KMS-11 (cell line): Measurements from ENCODE around the gene ZBTB11.
A peak's percentile ranks its signal among the peaks of the same experiment; 100 is the strongest.
"Not testable (repeated sequence)": the region's sequence is repeated elsewhere in the genome, so short reads cannot be mapped to it uniquely, and the experiment has no call there.

Experiments
- H2AFZ ChIP-seq: fragments of 200-600 bp; sonication (generic); 2 replicates; pipeline ENCODE4 v1.6.1; 2016; ENCODE audit warnings: antibody characterized with exemption, mixed run types, low read depth
- H3K27ac ChIP-seq: fragments of 200-600 bp; sonication (generic); 2 replicates; pipeline ENCODE4 v1.6.1; 2016; ENCODE audit warnings: mild to moderate bottlenecking, mixed run types
- H3K27me3 ChIP-seq: fragments of 200-600 bp; sonication (generic); 2 replicates; pipeline ENCODE4 v1.6.1; 2017; ENCODE audit warnings: mild to moderate bottlenecking, low read depth, mixed run types, moderate library complexity; ENCODE audit not compliant: insufficient read depth
- H3K36me3 ChIP-seq: fragments of 200-600 bp; sonication (generic); 2 replicates; pipeline ENCODE4 v1.6.1; 2017; ENCODE audit warnings: mild to moderate bottlenecking, mixed run types; ENCODE audit not compliant: insufficient read depth
- H3K4me1 ChIP-seq: fragments of 200-600 bp; sonication (generic); 2 replicates; pipeline ENCODE4 v1.6.1; 2016; ENCODE audit warnings: mild to moderate bottlenecking, low read depth, mixed run types; ENCODE audit not compliant: poor library complexity, severe bottlenecking
- H3K4me2 ChIP-seq: fragments of 200-600 bp; sonication (generic); 2 replicates; pipeline ENCODE4 v1.7.0; 2016; ENCODE audit warnings: mild to moderate bottlenecking, mixed run types
- H3K4me3 ChIP-seq: fragments of 200-600 bp; sonication (generic); IDR thresholded peaks from 2 replicates; pipeline ENCODE4 v1.6.1; 2017; ENCODE audit warnings: low read depth, low read length, mixed read lengths; ENCODE audit not compliant: insufficient read depth
- H3K79me2 ChIP-seq: fragments of 200-600 bp; sonication (generic); 2 replicates; pipeline ENCODE4 v1.6.1; 2016; ENCODE audit warnings: low read depth, mixed run types; ENCODE audit not compliant: insufficient read depth
- H3K9ac ChIP-seq: fragments of 200-600 bp; sonication (generic); 2 replicates; pipeline ENCODE4 v1.6.1; 2016; ENCODE audit warnings: mild to moderate bottlenecking, mixed run types
- H4K20me1 ChIP-seq: fragments of 200-600 bp; sonication (generic); 2 replicates; pipeline ENCODE4 v1.6.1; 2016; ENCODE audit warnings: mild to moderate bottlenecking, mixed run types; ENCODE audit not compliant: insufficient read depth
- TF ChIP-seq, protein P1 (sequence below): fragments of 200-600 bp; sonication (generic); conservative IDR thresholded peaks from 2 replicates; pipeline ENCODE4 v1.6.1; 2017; ENCODE audit warnings: low read depth, mild to moderate bottlenecking, antibody characterized with exemption, low read length, moderate library complexity, mixed read lengths

The ZBTB11 gene

DNA sequence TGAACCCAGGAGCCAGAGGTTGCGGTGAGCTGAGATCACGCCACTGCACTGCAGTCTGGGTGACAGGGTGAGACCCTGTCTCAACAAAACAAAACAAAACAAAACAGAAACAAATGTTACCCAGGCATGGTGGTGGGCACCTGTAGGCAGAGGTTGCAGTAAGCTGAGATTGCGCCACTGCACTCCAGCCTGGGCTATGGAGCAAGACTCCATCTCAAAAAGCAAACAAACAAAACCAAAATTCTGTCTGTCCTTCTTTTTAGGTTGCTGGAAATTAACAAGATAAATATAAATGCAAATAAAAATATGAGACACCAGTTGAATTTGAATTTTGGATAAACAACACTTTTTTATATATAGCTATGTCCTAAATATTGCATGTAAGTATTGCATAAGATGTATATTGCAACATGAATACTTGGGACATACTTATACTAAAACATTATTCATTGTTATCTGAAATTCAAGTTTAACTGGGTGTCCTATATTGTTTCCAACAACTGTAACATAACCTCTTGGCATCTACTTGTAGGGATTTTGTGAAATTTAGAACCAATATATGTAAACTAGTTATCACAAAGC is 42.8 kb upstream of the ZBTB11 start:
- Histone ChIP-seq H4K20me1 (no peaks in the 10 kb centered on the region), H3K4me2 (no peak overlapping the region), H3K4me1 (peaks cover 13% of the 10 kb centered on the region), H3K27me3 (no peaks in the 10 kb centered on the region), H3K27ac (no peak overlapping the region), H3K36me3 (no peaks in the 10 kb centered on the region), H2AFZ (no peak overlapping the region), H3K4me3 (no peak overlapping the region), H3K79me2 (no peaks in the 10 kb centered on the region), H3K9ac (no peak overlapping the region)
- TF ChIP-seq, protein P1, sequence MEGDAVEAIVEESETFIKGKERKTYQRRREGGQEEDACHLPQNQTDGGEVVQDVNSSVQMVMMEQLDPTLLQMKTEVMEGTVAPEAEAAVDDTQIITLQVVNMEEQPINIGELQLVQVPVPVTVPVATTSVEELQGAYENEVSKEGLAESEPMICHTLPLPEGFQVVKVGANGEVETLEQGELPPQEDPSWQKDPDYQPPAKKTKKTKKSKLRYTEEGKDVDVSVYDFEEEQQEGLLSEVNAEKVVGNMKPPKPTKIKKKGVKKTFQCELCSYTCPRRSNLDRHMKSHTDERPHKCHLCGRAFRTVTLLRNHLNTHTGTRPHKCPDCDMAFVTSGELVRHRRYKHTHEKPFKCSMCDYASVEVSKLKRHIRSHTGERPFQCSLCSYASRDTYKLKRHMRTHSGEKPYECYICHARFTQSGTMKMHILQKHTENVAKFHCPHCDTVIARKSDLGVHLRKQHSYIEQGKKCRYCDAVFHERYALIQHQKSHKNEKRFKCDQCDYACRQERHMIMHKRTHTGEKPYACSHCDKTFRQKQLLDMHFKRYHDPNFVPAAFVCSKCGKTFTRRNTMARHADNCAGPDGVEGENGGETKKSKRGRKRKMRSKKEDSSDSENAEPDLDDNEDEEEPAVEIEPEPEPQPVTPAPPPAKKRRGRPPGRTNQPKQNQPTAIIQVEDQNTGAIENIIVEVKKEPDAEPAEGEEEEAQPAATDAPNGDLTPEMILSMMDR = no peak

DNA sequence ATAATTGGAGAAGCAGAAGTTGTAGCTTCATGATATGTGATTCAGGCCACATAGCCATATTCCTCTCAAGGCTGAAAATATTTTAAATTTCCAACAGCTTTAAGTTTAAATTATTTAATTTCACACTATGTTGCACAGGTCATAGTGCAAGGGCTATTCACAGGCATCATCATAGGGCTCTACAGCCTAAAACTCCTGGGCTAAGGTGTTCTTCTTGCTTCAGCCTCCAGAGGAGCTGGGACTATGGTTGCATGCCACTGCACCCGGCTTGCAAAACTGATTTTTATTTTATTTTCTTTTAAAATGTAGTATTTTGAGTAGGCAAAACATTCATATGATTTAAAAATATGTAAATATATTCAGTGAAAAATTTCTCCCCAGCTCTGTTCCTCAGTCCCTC is 41.5 kb upstream of the ZBTB11 start:
- H3K36me3 ChIP-seq = no peaks in the 10 kb centered on the region
- no peak overlapping the region for H2AFZ ChIP-seq
- no peaks in the 10 kb centered on the region for H3K27me3 ChIP-seq
- no peak overlapping the region for H3K4me3 ChIP-seq
- no peak overlapping the region for H3K27ac ChIP-seq
- no peaks in the 10 kb centered on the region for H4K20me1 ChIP-seq
- no peaks in the 10 kb centered on the region for H3K79me2 ChIP-seq
- H3K4me2 ChIP-seq = no peak overlapping the region
- H3K4me1 ChIP-seq = peaks cover 8% of the 10 kb centered on the region
- H3K9ac ChIP-seq = no peak overlapping the region
- TF ChIP-seq, protein P1 = no peak

DNA sequence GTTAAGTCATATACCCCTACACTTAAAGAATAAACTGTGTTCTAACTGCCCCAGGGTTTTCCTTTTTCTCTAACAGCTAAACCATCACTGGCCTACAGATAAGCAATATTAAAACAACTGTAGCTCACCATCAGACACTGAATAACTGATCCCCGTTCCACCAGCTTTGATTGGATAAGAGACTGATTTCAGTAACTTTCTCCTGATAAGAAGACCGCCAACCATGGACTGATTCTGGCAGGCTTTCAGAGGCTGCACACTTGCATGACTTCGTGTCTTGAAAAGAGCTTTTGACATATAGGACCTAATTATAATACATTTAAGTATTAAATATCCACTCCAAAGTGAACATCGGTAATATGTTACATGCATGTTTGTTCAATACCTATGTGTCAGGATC is 32.2 kb upstream of the ZBTB11 start:
- H3K4me3 ChIP-seq = no peak overlapping the region
- no peaks in the 10 kb centered on the region for H3K79me2 ChIP-seq
- H3K27me3 ChIP-seq = no peaks in the 10 kb centered on the region
- no peaks in the 10 kb centered on the region for H3K4me1 ChIP-seq
- no peaks in the 10 kb centered on the region for H3K36me3 ChIP-seq
- TF ChIP-seq, protein P1 = no peak
- no peak overlapping the region for H3K4me2 ChIP-seq
- H2AFZ ChIP-seq = no peak overlapping the region
- H3K9ac ChIP-seq = no peak overlapping the region
- H3K27ac ChIP-seq = no peak overlapping the region
- H4K20me1 ChIP-seq = no peaks in the 10 kb centered on the region

DNA sequence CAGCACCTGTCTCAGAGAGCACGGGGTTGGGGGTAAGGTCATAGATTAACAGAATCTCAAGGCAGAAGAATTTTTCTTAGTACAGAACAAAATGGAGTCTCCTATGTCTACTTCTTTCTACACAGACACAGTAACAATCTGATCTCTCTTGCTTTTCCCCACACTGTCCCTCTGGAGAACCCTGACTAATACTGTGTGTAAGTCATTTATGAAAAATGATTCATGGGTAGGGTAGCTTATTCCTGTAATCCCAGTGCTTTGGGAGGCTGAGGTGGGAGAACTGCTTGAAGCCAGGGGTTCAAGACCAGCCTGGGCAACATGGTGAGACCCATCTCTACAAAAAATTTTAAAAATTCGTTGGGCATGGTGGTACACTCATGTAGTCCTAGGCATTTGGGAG is 27.7 kb upstream of the ZBTB11 start:
- not testable (repeated sequence) for H3K4me2 ChIP-seq, H4K20me1 ChIP-seq, H3K9ac ChIP-seq, H3K27me3 ChIP-seq, H2AFZ ChIP-seq, H3K4me3 ChIP-seq, H3K36me3 ChIP-seq, H3K79me2 ChIP-seq, H3K27ac ChIP-seq
- H3K4me1 ChIP-seq = peaks cover 32% of the 10 kb centered on the region

DNA sequence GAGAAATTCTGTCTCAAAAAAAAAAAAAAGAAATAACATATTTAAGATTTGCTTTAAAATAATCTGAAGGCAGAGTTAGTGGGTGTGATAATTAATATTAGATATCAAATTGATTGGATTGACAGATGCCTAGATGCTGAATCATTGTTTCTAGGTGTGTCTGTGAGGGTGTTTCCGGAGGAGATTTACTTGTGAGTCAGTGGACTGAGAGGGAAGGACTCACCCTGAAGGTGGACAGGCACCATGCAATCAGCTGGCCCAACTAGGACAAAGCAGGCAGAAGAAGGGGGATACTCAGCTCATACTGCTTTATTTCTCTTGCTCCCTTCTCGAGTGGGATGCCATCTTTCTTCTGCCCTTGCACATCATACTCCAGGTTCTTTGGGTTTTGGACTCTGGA is 26.2 kb upstream of the ZBTB11 start:
- TF ChIP-seq, protein P1 = no peak
- no peak overlapping the region for H2AFZ ChIP-seq
- no peaks in the 10 kb centered on the region for H4K20me1 ChIP-seq
- H3K79me2 ChIP-seq = no peaks in the 10 kb centered on the region
- H3K27ac ChIP-seq = peak overlapping the region; percentile 71; the same call in 1 of the 2 replicates
- H3K36me3 ChIP-seq = no peaks in the 10 kb centered on the region
- H3K4me3 ChIP-seq = no peak overlapping the region
- H3K27me3 ChIP-seq = no peaks in the 10 kb centered on the region
- H3K4me2 ChIP-seq = peak overlapping the region; percentile 94; the same call in 1 of the 2 replicates
- peaks cover 32% of the 10 kb centered on the region for H3K4me1 ChIP-seq
- no peak overlapping the region for H3K9ac ChIP-seq
